IPS-18a (cell line): Measurements from ENCODE around the gene ADAMTSL1.
A peak's percentile ranks its signal among the peaks of the same experiment; 100 is the strongest.

ENCODE experiments used
- H3K27ac ChIP-seq: one replicate; pipeline ENCODE4 v1.5.1; 2013; ENCODE audit warnings: low read length
- H3K27me3 ChIP-seq: one replicate; pipeline ENCODE4 v1.6.1; 2013; ENCODE audit warnings: mild to moderate bottlenecking, low read length; ENCODE audit not compliant: control insufficient read depth, insufficient read depth
- H3K36me3 ChIP-seq: one replicate; pipeline ENCODE4 v1.6.1; 2013; ENCODE audit warnings: low read depth, low read length; ENCODE audit not compliant: control insufficient read depth
- H3K4me1 ChIP-seq: one replicate; pipeline ENCODE4 v1.6.1; 2013; ENCODE audit warnings: low read depth, low read length; ENCODE audit not compliant: control insufficient read depth
- H3K4me3 ChIP-seq: one replicate; pipeline ENCODE4 v1.5.1; 2013; ENCODE audit warnings: low read length
- H3K9ac ChIP-seq: one replicate; pipeline ENCODE4 v1.6.1; 2013; ENCODE audit warnings: mild to moderate bottlenecking, low read length, moderate library complexity
- H3K9me3 ChIP-seq: one replicate; pipeline ENCODE4 v1.6.1; 2013; ENCODE audit warnings: low read depth, low read length; ENCODE audit not compliant: control insufficient read depth

ADAMTSL1 gene

GRCh38 chr9:18473652-18474279 is at the start of gene ADAMTSL1:
TSS of gene ADAMTSL1 (plus strand) at chr9:18474153. CDS start at chr9:18474233, 80 bp downstream.
- Histone ChIP-seq H3K36me3 (no peaks in the 10 kb centered on the region), H3K9me3 (no peaks in the 10 kb centered on the region), H3K4me3 (peak within 1 kb of the TSS; percentile 69), H3K9ac (peak within 1 kb of the TSS; percentile 28), H3K4me1 (peaks cover 29% of the 10 kb centered on the region), H3K27me3 (no peaks in the 10 kb centered on the region), H3K27ac (no peak within 1 kb of the TSS)

GRCh38 chr9:18427691-18428090 is 46.3 kb upstream of the ADAMTSL1 start:
- H3K4me1 ChIP-seq: no peaks in the 10 kb centered on the region
- H3K27me3 ChIP-seq: no peaks in the 10 kb centered on the region
- no peaks in the 10 kb centered on the region for H3K36me3 ChIP-seq
- no peak overlapping the region for H3K27ac ChIP-seq
- H3K9ac ChIP-seq: no peak overlapping the region
- H3K9me3 ChIP-seq: no peaks in the 10 kb centered on the region
- no peak overlapping the region for H3K4me3 ChIP-seq

GRCh38 chr9:18428661-18429060 is 45.3 kb upstream of the ADAMTSL1 start:
- Histone ChIP-seq H3K9me3 (no peaks in the 10 kb centered on the region), H3K27ac (no peak overlapping the region), H3K4me1 (no peaks in the 10 kb centered on the region), H3K36me3 (no peaks in the 10 kb centered on the region), H3K4me3 (no peak overlapping the region), H3K9ac (no peak overlapping the region), H3K27me3 (no peaks in the 10 kb centered on the region)

GRCh38 chr9:18429070-18429469 is 44.9 kb upstream of the ADAMTSL1 start:
- no peaks in the 10 kb centered on the region for H3K4me1 ChIP-seq
- no peak overlapping the region for H3K27ac ChIP-seq
- H3K9me3 ChIP-seq: no peaks in the 10 kb centered on the region
- no peak overlapping the region for H3K9ac ChIP-seq
- no peak overlapping the region for H3K4me3 ChIP-seq
- no peaks in the 10 kb centered on the region for H3K27me3 ChIP-seq
- no peaks in the 10 kb centered on the region for H3K36me3 ChIP-seq

GRCh38 chr9:18433620-18434019 is 40.3 kb upstream of the ADAMTSL1 start:
- H3K4me3 ChIP-seq: no peak overlapping the region
- no peaks in the 10 kb centered on the region for H3K9me3 ChIP-seq
- H3K36me3 ChIP-seq: no peaks in the 10 kb centered on the region
- peaks cover 8% of the 10 kb centered on the region for H3K4me1 ChIP-seq
- peaks cover 10% of the 10 kb centered on the region for H3K27me3 ChIP-seq
- no peak overlapping the region for H3K27ac ChIP-seq
- H3K9ac ChIP-seq: no peak overlapping the region

GRCh38 chr9:18437315-18438201 is 36.4 kb upstream of the ADAMTSL1 start:
- Histone ChIP-seq H3K36me3 (no peaks in the 10 kb centered on the region), H3K9ac (peak overlapping the region; percentile 28), H3K27ac (no peak overlapping the region), H3K27me3 (peaks cover 15% of the 10 kb centered on the region), H3K4me3 (peak overlapping the region; percentile 41), H3K4me1 (peaks cover 8% of the 10 kb centered on the region), H3K9me3 (no peaks in the 10 kb centered on the region)

GRCh38 chr9:18438300-18438925 is 35.5 kb upstream of the ADAMTSL1 start:
- no peaks in the 10 kb centered on the region for H3K9me3 ChIP-seq
- H3K27ac ChIP-seq: no peak overlapping the region
- no peaks in the 10 kb centered on the region for H3K36me3 ChIP-seq
- H3K27me3 ChIP-seq: peaks cover 15% of the 10 kb centered on the region
- peak overlapping the region; percentile 41 for H3K4me3 ChIP-seq
- H3K9ac ChIP-seq: peak overlapping the region; percentile 28
- H3K4me1 ChIP-seq: peaks cover 8% of the 10 kb centered on the region

- Histone ChIP-seq H3K36me3 (no peaks in the 10 kb centered on the region), H3K4me1 (peaks cover 8% of the 10 kb centered on the region), H3K27ac (no peak overlapping the region), H3K9ac (no peak overlapping the region), H3K4me3 (peak overlapping the region; percentile 41), H3K27me3 (peaks cover 15% of the 10 kb centered on the region), H3K9me3 (no peaks in the 10 kb centered on the region)
Observed at GRCh38 chr9:18438951-18439350, 35.0 kb upstream of the ADAMTSL1 start.

GRCh38 chr9:18441261-18441660 is 32.7 kb upstream of the ADAMTSL1 start:
- Histone ChIP-seq H3K4me3 (no peak overlapping the region), H3K36me3 (no peaks in the 10 kb centered on the region), H3K4me1 (peaks cover 8% of the 10 kb centered on the region), H3K9me3 (no peaks in the 10 kb centered on the region), H3K9ac (no peak overlapping the region), H3K27me3 (peaks cover 15% of the 10 kb centered on the region), H3K27ac (no peak overlapping the region)

GRCh38 chr9:18442629-18443491 is 31.1 kb upstream of the ADAMTSL1 start:
- Histone ChIP-seq H3K27me3 (peaks cover 11% of the 10 kb centered on the region), H3K9ac (no peak overlapping the region), H3K9me3 (no peaks in the 10 kb centered on the region), H3K4me1 (peaks cover 5% of the 10 kb centered on the region), H3K27ac (no peak overlapping the region), H3K4me3 (no peak overlapping the region), H3K36me3 (no peaks in the 10 kb centered on the region)

- Histone ChIP-seq H3K9me3 (no peaks in the 10 kb centered on the region), H3K4me3 (no peak overlapping the region), H3K9ac (no peak overlapping the region), H3K36me3 (no peaks in the 10 kb centered on the region), H3K27me3 (no peaks in the 10 kb centered on the region), H3K27ac (no peak overlapping the region), H3K4me1 (no peaks in the 10 kb centered on the region)
Observed at GRCh38 chr9:18447131-18447530, 26.8 kb upstream of the ADAMTSL1 start.
